Measurements from ENCODE around the gene CCNJ. TPM values are rescaled to one million over a fixed set of nuclear protein-coding genes. Genes with fewer than 3 reads are reported as not detected.

CCNJ gene
- total and polyA plus RNA-seq, 3 experiments from 2014 or later, result 1.1 to 10.0 (median 9.4) TPM

Other genes starting within 250 kb of the CCNJ start
- not detected for gene CC2D2B, start 135.6 kb upstream of the CCNJ start, total RNA-seq
- gene CC2D2B, start 135.6 kb upstream of the CCNJ start, polyA plus RNA-seq, result not detected
- 10 to 100 TPM; 15.0 to 15.7 TPM for gene ZNF518A, start 86.7 kb downstream of the CCNJ start, total RNA-seq
- gene ZNF518A, start 86.7 kb downstream of the CCNJ start, polyA plus RNA-seq, result 9.0 TPM
- not detected for gene BLNK, start 228.0 kb downstream of the CCNJ start, total RNA-seq
- gene BLNK, start 228.0 kb downstream of the CCNJ start, polyA plus RNA-seq, result not detected

All from CD8-positive, alpha-beta memory T cell (primary cell).